ENCODE data around the gene CCDC85A.

CCDC85A gene

DNA sequence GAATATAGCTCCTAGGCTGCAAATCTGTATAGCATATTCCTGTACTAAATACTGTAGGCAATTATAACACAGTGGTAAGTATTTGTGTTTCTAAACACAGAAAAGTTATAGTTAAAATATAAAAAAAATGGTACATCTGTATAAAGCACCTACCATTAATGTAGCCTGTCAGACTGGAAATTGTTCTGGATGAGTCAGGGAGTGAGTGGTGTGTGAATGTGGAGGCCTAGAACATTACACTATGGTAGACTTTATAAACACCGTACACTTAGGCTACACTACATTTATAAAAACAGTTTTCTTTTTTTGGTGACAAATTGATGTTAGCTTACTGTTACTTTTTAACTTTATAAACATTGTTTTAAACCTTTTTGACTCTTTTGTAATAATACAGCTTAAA lies 226.3 kb downstream of the CCDC85A start:
- no peak for DNase-seq (ENCODE audit: extremely low read depth, low read depth)
- no peak overlapping the region for H3K4me3 ChIP-seq (replicated peaks; ENCODE audit: low read depth, low read length)
- TF ChIP-seq, protein P1, sequence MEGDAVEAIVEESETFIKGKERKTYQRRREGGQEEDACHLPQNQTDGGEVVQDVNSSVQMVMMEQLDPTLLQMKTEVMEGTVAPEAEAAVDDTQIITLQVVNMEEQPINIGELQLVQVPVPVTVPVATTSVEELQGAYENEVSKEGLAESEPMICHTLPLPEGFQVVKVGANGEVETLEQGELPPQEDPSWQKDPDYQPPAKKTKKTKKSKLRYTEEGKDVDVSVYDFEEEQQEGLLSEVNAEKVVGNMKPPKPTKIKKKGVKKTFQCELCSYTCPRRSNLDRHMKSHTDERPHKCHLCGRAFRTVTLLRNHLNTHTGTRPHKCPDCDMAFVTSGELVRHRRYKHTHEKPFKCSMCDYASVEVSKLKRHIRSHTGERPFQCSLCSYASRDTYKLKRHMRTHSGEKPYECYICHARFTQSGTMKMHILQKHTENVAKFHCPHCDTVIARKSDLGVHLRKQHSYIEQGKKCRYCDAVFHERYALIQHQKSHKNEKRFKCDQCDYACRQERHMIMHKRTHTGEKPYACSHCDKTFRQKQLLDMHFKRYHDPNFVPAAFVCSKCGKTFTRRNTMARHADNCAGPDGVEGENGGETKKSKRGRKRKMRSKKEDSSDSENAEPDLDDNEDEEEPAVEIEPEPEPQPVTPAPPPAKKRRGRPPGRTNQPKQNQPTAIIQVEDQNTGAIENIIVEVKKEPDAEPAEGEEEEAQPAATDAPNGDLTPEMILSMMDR (IDR thresholded peaks at IDR 0.05; ENCODE audit: low read depth, low read length, missing control alignments): no peak

GRCh38 chr2:56416500-56417176 lies 232.8 kb downstream of the CCDC85A start:
- H3K4me3 ChIP-seq (replicated peaks; ENCODE audit: low read depth, low read length): no peak overlapping the region
- TF ChIP-seq, protein P1 (IDR thresholded peaks at IDR 0.05; ENCODE audit: low read depth, low read length, missing control alignments): no peak
- no peak for DNase-seq (ENCODE audit: extremely low read depth, low read depth)

All from HFF-Myc (cell line).